HUDEP-2 (cell line): Measurements from ENCODE around the gene TBC1D16.

ENCODE experiments used
- DNase-seq, 76 experiments: peaks; one replicate each; lab custom pipeline; 2025; ENCODE audit not compliant: unreplicated experiment in 76 of 76; lab: John Stamatoyannopoulos, UW

Gene TBC1D16

GRCh38 chr17:80035687-80035936 lies at the start of gene TBC1D16:
TBC1D16 (minus strand) TSS chr17:80035872; CDS start chr17:80013547, 22,325 bp downstream.
- no peak for DNase-seq

- no peak for DNase-seq
Observed at GRCh38 chr17:80084773-80085172, 49.1 kb upstream of the TBC1D16 start.

- no peak for DNase-seq
Observed at GRCh38 chr17:80083136-80083661, 47.5 kb upstream of the TBC1D16 start.

- DNase-seq, result peak in 50 of 76 experiments; percentile 5 to 67 (median 24)
Observed at GRCh38 chr17:80082403-80083135, 46.9 kb upstream of the TBC1D16 start.

GRCh38 chr17:80081596-80081995 lies 45.9 kb upstream of the TBC1D16 start:
- DNase-seq, result no peak

GRCh38 chr17:80080081-80080480 lies 44.4 kb upstream of the TBC1D16 start:
- DNase-seq, result no peak

GRCh38 chr17:80072410-80072809 lies 36.7 kb upstream of the TBC1D16 start:
- no peak for DNase-seq

GRCh38 chr17:80071116-80071841 lies 35.6 kb upstream of the TBC1D16 start:
- DNase-seq, result no peak

GRCh38 chr17:80070375-80071115 lies 34.9 kb upstream of the TBC1D16 start:
- DNase-seq, result no peak

GRCh38 chr17:80068301-80069222 lies 32.9 kb upstream of the TBC1D16 start:
- DNase-seq, result no peak

GRCh38 chr17:80067393-80067986 lies 31.8 kb upstream of the TBC1D16 start:
- DNase-seq, result no peak

- DNase-seq, result no peak
Observed at GRCh38 chr17:80065478-80066170, 30.0 kb upstream of the TBC1D16 start.

GRCh38 chr17:80064696-80065095 lies 29.0 kb upstream of the TBC1D16 start:
- DNase-seq, result no peak

GRCh38 chr17:80063830-80064585 lies 28.3 kb upstream of the TBC1D16 start:
- DNase-seq, result no peak

- no peak for DNase-seq
Observed at GRCh38 chr17:80061421-80061820, 25.7 kb upstream of the TBC1D16 start.

GRCh38 chr17:80060644-80061043 lies 25.0 kb upstream of the TBC1D16 start:
- DNase-seq, result no peak

- no peak for DNase-seq
Observed at GRCh38 chr17:80058311-80058955, 22.8 kb upstream of the TBC1D16 start.

GRCh38 chr17:80055597-80055996 lies 19.9 kb upstream of the TBC1D16 start:
- DNase-seq, result no peak
